Keratinocyte (primary cell): ENCODE data around the gene RANBP10.

ENCODE experiments used
- EZH2 ChIP-seq: IDR thresholded peaks from one replicate; pipeline ENCODE4 v1.6.1; 2012; ENCODE audit warnings: inconsistent platforms, mild to moderate bottlenecking, low read length, moderate library complexity
- TF ChIP-seq, protein P1 (sequence below), 3 experiments: IDR thresholded peaks in 1 of 3; conservative IDR thresholded peaks in 1 of 3; optimal IDR thresholded peaks in 1 of 3; 2 replicates in 2 of 3; 3 replicates in 1 of 3; pipeline versions ENCODE3 to v1.5.1; 2011; ENCODE audit warnings: low read length in 3 of 3, mild to moderate bottlenecking in 3 of 3, moderate library complexity in 2 of 3, control low read depth in 1 of 3, inconsistent platforms in 1 of 3; ENCODE audit not compliant: insufficient read depth in 2 of 3; ENCODE audit errors: extremely low read depth in 1 of 3

DNA sequence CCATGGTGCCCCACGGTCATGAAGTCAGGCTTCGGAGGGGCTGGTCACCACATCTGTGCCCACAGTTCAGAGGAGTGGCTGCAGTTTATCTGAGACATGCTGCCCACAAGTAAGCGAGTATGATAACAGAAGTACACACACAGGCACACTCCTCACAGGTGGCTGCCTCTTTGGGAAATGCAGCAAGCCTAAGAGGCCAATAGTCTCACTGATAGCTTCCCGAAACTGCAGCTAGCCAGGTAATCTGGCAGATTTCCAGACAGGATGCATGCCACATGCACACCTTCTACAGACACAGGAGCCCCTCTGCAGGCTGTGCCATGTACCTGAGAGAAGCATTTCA is 74.6 kb downstream of the RANBP10 start:
- TF ChIP-seq, protein P1, sequence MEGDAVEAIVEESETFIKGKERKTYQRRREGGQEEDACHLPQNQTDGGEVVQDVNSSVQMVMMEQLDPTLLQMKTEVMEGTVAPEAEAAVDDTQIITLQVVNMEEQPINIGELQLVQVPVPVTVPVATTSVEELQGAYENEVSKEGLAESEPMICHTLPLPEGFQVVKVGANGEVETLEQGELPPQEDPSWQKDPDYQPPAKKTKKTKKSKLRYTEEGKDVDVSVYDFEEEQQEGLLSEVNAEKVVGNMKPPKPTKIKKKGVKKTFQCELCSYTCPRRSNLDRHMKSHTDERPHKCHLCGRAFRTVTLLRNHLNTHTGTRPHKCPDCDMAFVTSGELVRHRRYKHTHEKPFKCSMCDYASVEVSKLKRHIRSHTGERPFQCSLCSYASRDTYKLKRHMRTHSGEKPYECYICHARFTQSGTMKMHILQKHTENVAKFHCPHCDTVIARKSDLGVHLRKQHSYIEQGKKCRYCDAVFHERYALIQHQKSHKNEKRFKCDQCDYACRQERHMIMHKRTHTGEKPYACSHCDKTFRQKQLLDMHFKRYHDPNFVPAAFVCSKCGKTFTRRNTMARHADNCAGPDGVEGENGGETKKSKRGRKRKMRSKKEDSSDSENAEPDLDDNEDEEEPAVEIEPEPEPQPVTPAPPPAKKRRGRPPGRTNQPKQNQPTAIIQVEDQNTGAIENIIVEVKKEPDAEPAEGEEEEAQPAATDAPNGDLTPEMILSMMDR (optimal IDR thresholded peaks at IDR 0.05 in 1 of 3, IDR thresholded peaks at IDR 0.05 in 1 of 3, conservative IDR thresholded peaks at IDR 0.05 in 1 of 3; ENCODE audit: extremely low read depth in 1 of 3, insufficient read depth in 2 of 3, low read length in 3 of 3): no peak
- no peak for TF ChIP-seq EZH2
